GM12872 (cell line): ENCODE data around the gene KANSL3.

ENCODE experiments used
- CTCF ChIP-seq: IDR thresholded peaks from 3 replicates; pipeline ENCODE4 v1.5.1; 2011; ENCODE audit warnings: low read depth, mild to moderate bottlenecking, low read length, moderate library complexity; ENCODE audit not compliant: insufficient read depth

The KANSL3 gene

GRCh38 chr2:96553176-96553956 lies 84.7 kb downstream of the KANSL3 start:
- no peak for TF ChIP-seq CTCF

GRCh38 chr2:96552315-96553175 lies 85.6 kb downstream of the KANSL3 start:
- no peak for TF ChIP-seq CTCF

GRCh38 chr2:96551605-96552314 lies 86.4 kb downstream of the KANSL3 start:
- no peak for TF ChIP-seq CTCF

GRCh38 chr2:96550787-96551604 lies 87.1 kb downstream of the KANSL3 start:
- no peak for TF ChIP-seq CTCF

GRCh38 chr2:96549967-96550786 lies 87.9 kb downstream of the KANSL3 start:
- TF ChIP-seq CTCF, result no peak

GRCh38 chr2:96549466-96549785 lies 88.7 kb downstream of the KANSL3 start:
- no peak for TF ChIP-seq CTCF
